GM21390 (cell line): ENCODE measurements around the gene CARD6.
"Not testable (repeated sequence)": the region's sequence is repeated elsewhere in the genome, so short reads cannot be mapped to it uniquely, and the experiment has no call there.

Source experiments
- ATAC-seq: cut with Tn5 transposase; IDR thresholded peaks from one replicate; pipeline ENCODE4 v1.9.1; 2021; ENCODE audit not compliant: unreplicated experiment

CARD6 gene

GRCh38 chr5:40873286-40873880 is 32.2 kb downstream of the CARD6 start:
- ATAC-seq, result no peak

- no peak for ATAC-seq
These were observed 34.8 kb downstream of the CARD6 start for GRCh38 chr5:40875958-40876357.

GRCh38 chr5:40877371-40877988 is 36.3 kb downstream of the CARD6 start:
- ATAC-seq, result no peak

GRCh38 chr5:40879163-40879942 is 38.2 kb downstream of the CARD6 start:
- ATAC-seq, result peak; percentile 76

- ATAC-seq, result no peak
These were observed 41.1 kb downstream of the CARD6 start for GRCh38 chr5:40882291-40882690.

GRCh38 chr5:40883051-40883450 is 41.9 kb downstream of the CARD6 start:
- not testable (repeated sequence) for ATAC-seq

GRCh38 chr5:40895440-40896425 is 54.6 kb downstream of the CARD6 start:
- not testable (repeated sequence) for ATAC-seq

- ATAC-seq, result peak; percentile 89
These were observed 63.2 kb downstream of the CARD6 start for GRCh38 chr5:40904205-40904993.

- no peak for ATAC-seq
These were observed 63.8 kb downstream of the CARD6 start for GRCh38 chr5:40904994-40905306.

- no peak for ATAC-seq
These were observed 65.2 kb downstream of the CARD6 start for GRCh38 chr5:40906351-40906751.

- no peak for ATAC-seq
These were observed 68.1 kb downstream of the CARD6 start, which contains the start of gene C7 for GRCh38 chr5:40909264-40909663. Gene C7 (plus strand): TSS chr5:40909497. CDS start chr5:40909611, 114 bp downstream.

- no peak for ATAC-seq
These were observed 68.6 kb downstream of the CARD6 start for GRCh38 chr5:40909723-40910122.
